GM23338 (cell line): ENCODE data around the gene PRKAA1. TPM values are rescaled to one million over a fixed set of nuclear protein-coding genes. Genes with fewer than 3 reads are reported as not detected.

Experiments used
- ATAC-seq: fragments of 200-7000 bp; cut with Tn5 transposase; 3 replicates; pipeline ENCODE4 v1.9.1; 2020
- DNase-seq: peaks from one replicate; pipeline ENCODE4 v3.0.0-alpha.2; 2015; ENCODE audit warnings: low spot score
- H2AFZ ChIP-seq: fragments of 200-600 bp; sonication (generic); 2 replicates; pipeline ENCODE4 v1.8.0; 2016; ENCODE audit warnings: antibody characterized with exemption, mild to moderate bottlenecking, moderate library complexity
- H3F3A ChIP-seq: fragments of 200-600 bp; sonication (generic); replicated peaks from 2 replicates; pipeline ENCODE4 v1.8.0; 2017; ENCODE audit warnings: antibody characterized with exemption, mixed run types, low read depth
- H3K27ac ChIP-seq: fragments of 200-600 bp; sonication (generic); 2 replicates; pipeline ENCODE4 v1.6.1; 2016; ENCODE audit warnings: low read depth
- H3K27me3 ChIP-seq: fragments of 200-600 bp; sonication (generic); 2 replicates; pipeline ENCODE4 v1.8.0; 2016; ENCODE audit warnings: mild to moderate bottlenecking, mixed run types, moderate library complexity; ENCODE audit not compliant: insufficient read depth
- H3K36me3 ChIP-seq: fragments of 200-600 bp; sonication (generic); 2 replicates; pipeline ENCODE4 v1.8.0; 2016; ENCODE audit warnings: mild to moderate bottlenecking; ENCODE audit not compliant: insufficient read depth
- H3K4me1 ChIP-seq: fragments of 200-600 bp; sonication (generic); 2 replicates; pipeline ENCODE4 v1.8.0; 2016; ENCODE audit warnings: mild to moderate bottlenecking, moderate library complexity; ENCODE audit not compliant: insufficient read depth
- H3K4me2 ChIP-seq: fragments of 200-600 bp; sonication (generic); 2 replicates; pipeline ENCODE4 v1.7.1; 2017; ENCODE audit warnings: mixed run types
- H3K4me3 ChIP-seq: fragments of 200-600 bp; sonication (generic); 2 replicates; pipeline ENCODE4 v1.6.1; 2016; ENCODE audit warnings: mixed run types
- H3K79me2 ChIP-seq: fragments of 200-600 bp; sonication (generic); replicated peaks from 2 replicates; pipeline ENCODE4 v1.8.0; 2017; ENCODE audit warnings: mild to moderate bottlenecking; ENCODE audit not compliant: insufficient read depth
- H3K9me2 ChIP-seq: fragments of 200-600 bp; sonication (generic); 2 replicates; pipeline ENCODE4 v1.8.0; 2017; ENCODE audit not compliant: insufficient read depth
- H4K20me1 ChIP-seq: fragments of 200-600 bp; sonication (generic); replicated peaks from 2 replicates; pipeline ENCODE4 v1.8.0; 2017; ENCODE audit warnings: mild to moderate bottlenecking; ENCODE audit not compliant: insufficient read depth
- H3K27ac Mint-ChIP-seq: 2 replicates; pipeline ENCODE4 v1.8.0; 2020; ENCODE audit warnings: inconsistent platforms, mild to moderate bottlenecking, moderate library complexity, mixed read lengths
- H3K27me3 Mint-ChIP-seq: 3 replicates; pipeline ENCODE4 v1.8.0; 2022; ENCODE audit warnings: low read depth, mild to moderate bottlenecking, moderate library complexity, mixed read lengths, inconsistent platforms; ENCODE audit not compliant: insufficient read depth, poor library complexity
- H3K36me3 Mint-ChIP-seq: 3 replicates; pipeline ENCODE4 v1.8.0; 2021; ENCODE audit warnings: low read depth, mild to moderate bottlenecking, inconsistent platforms, moderate library complexity, mixed read lengths
- H3K4me1 Mint-ChIP-seq: 3 replicates; pipeline ENCODE4 v1.8.0; 2020; ENCODE audit warnings: mild to moderate bottlenecking, inconsistent platforms, mixed read lengths
- H3K4me3 Mint-ChIP-seq: 3 replicates; pipeline ENCODE4 v1.8.0; 2021; ENCODE audit warnings: moderate library complexity, mild to moderate bottlenecking, inconsistent platforms, mixed read lengths
- H3K9me3 Mint-ChIP-seq: 3 replicates; pipeline ENCODE4 v1.8.0; 2020; ENCODE audit warnings: moderate library complexity, mild to moderate bottlenecking, inconsistent platforms, mixed read lengths
- EZH2 ChIP-seq: fragments of 200-600 bp; sonication (generic); IDR thresholded peaks from one replicate; pipeline ENCODE4 v1.8.0; 2017; ENCODE audit warnings: antibody characterized with exemption, mild to moderate bottlenecking, low read depth; ENCODE audit not compliant: unreplicated experiment
- EZH2phosphoT487 ChIP-seq: fragments of 200-600 bp; sonication (generic); IDR thresholded peaks from one replicate; pipeline ENCODE4 v1.8.1; 2018; ENCODE audit warnings: antibody characterized with exemption; ENCODE audit not compliant: unreplicated experiment
- JUNB ChIP-seq: IDR thresholded peaks from one replicate; pipeline ENCODE4 v1.6.1; 2016; ENCODE audit warnings: antibody characterized with exemption; ENCODE audit not compliant: unreplicated experiment
- NANOG ChIP-seq: IDR thresholded peaks from 2 replicates; pipeline ENCODE4 v1.6.1; 2016; ENCODE audit warnings: antibody characterized with exemption, borderline replicate concordance
- POLR2AphosphoS5 ChIP-seq: IDR thresholded peaks from 2 replicates; pipeline ENCODE4 v1.6.1; 2016; ENCODE audit warnings: antibody characterized with exemption, low read depth
- STAT1 ChIP-seq: IDR thresholded peaks from one replicate; pipeline ENCODE4 v1.6.1; 2016; ENCODE audit warnings: antibody characterized with exemption; ENCODE audit not compliant: unreplicated experiment
- ZNF331 ChIP-seq: fragments of 250-450 bp; sonication (Bioruptor Pico); IDR thresholded peaks from 2 replicates; pipeline ENCODE4 v1.5.0; 2020; ENCODE audit warnings: low read depth, mild to moderate bottlenecking, moderate library complexity
- polyA plus RNA-seq: library from polyadenylated mRNA; unstranded; fragments of >200 nt; fragmentation: Nextera tagmentation; extraction: Ambion mirVana; gene quantifications from 2 replicates; pipeline ENCODE4 v1.2.1, GENCODE V29; 2016
- total RNA-seq: library from RNA; depleted of rRNA; stranded (reverse); fragments of >200 nt; shearing (Covaris generic); gene quantifications from 2 replicates; pipeline ENCODE4 v1.2.3, GENCODE V29; 2014
- TF ChIP-seq, protein P1 (sequence below), 2 experiments: fragments of 200-600 bp in 1 of 2; sonication (generic) in 1 of 2; conservative IDR thresholded peaks; 2 replicates each; pipeline versions ENCODE4 v1.5.1 to v1.6.1; 2016 to 2017; ENCODE audit warnings: antibody characterized with exemption in 2 of 2, low read depth in 2 of 2, mild to moderate bottlenecking in 2 of 2, moderate library complexity in 1 of 2
- TF ChIP-seq, protein P2 (sequence below): IDR thresholded peaks from 2 replicates; pipeline ENCODE4 v1.6.1; 2016; ENCODE audit warnings: antibody characterized with exemption
- TF ChIP-seq, protein P3 (sequence below): IDR thresholded peaks from one replicate; pipeline ENCODE4 v1.6.1; 2018; ENCODE audit warnings: antibody characterized with exemption; ENCODE audit not compliant: unreplicated experiment

The PRKAA1 gene
- total and polyA plus RNA-seq, 2 experiments from 2014 or later, result 10.3 to 35.0 TPM

DNA sequence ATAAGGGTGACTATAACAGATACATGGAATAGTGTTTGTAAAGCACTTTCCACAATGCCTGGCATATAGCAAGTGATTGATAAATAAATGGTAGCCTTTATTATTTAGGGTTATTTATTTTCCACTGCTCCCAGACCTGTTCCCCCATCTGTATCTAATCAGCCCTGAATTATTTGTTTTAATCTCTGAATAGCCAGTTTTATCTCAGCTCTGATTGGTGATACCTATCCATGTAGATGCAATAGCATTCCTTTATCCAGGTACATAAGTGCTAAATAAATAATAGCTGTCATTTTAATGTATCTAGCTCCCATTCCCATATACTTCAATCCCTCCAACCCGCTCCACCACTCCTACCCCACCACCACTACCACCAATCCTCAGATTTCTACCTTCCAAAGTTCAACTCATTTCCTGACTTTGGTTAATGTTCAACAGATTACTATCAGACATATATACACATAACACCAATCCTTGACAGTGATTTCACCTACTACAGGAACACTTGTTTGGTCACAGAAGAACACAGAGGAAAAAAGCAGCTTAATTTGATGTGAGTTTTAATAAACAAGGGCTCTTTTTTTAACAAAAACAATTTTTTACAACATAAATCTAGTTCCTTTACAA lies 14.0 kb downstream of the PRKAA1 start (continued):
- TF ChIP-seq, protein P1, sequence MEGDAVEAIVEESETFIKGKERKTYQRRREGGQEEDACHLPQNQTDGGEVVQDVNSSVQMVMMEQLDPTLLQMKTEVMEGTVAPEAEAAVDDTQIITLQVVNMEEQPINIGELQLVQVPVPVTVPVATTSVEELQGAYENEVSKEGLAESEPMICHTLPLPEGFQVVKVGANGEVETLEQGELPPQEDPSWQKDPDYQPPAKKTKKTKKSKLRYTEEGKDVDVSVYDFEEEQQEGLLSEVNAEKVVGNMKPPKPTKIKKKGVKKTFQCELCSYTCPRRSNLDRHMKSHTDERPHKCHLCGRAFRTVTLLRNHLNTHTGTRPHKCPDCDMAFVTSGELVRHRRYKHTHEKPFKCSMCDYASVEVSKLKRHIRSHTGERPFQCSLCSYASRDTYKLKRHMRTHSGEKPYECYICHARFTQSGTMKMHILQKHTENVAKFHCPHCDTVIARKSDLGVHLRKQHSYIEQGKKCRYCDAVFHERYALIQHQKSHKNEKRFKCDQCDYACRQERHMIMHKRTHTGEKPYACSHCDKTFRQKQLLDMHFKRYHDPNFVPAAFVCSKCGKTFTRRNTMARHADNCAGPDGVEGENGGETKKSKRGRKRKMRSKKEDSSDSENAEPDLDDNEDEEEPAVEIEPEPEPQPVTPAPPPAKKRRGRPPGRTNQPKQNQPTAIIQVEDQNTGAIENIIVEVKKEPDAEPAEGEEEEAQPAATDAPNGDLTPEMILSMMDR (conservative IDR thresholded peaks at IDR 0.05; ENCODE audit: low read depth in 2 of 2), result no peak
- TF ChIP-seq, protein P2, sequence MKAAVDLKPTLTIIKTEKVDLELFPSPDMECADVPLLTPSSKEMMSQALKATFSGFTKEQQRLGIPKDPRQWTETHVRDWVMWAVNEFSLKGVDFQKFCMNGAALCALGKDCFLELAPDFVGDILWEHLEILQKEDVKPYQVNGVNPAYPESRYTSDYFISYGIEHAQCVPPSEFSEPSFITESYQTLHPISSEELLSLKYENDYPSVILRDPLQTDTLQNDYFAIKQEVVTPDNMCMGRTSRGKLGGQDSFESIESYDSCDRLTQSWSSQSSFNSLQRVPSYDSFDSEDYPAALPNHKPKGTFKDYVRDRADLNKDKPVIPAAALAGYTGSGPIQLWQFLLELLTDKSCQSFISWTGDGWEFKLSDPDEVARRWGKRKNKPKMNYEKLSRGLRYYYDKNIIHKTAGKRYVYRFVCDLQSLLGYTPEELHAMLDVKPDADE, result no peak
- no peak for TF ChIP-seq STAT1
- no peak for TF ChIP-seq ZNF331
- TF ChIP-seq POLR2AphosphoS5, result no peak
- TF ChIP-seq NANOG, result no peak
- TF ChIP-seq EZH2, result no peak
- TF ChIP-seq JUNB, result no peak
- no peak for TF ChIP-seq EZH2phosphoT487

DNA sequence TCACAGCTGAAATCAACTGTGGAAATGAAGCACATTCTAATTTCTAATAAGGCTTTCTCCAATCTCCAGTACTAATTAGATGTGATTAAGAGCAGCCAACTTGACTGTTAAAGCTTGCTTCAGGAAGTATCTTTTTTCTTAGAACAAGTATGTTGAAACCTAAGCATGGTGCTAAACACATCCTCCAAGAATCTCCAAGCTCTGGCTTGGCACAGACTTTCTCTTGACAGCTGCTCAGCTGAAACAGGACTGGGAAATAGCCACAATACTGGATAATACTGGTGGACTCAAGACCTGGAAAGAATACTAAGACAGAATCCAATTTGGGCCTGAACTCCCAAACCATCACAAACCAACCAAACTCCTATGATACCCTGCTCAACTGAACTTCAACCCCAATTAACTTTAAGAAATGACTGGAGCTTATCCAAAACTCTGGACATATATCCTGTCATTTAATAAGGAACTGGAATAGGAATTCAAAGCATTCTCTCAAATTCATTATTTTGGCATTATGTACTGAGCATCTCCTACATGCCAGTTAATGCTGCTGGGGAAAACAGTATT lies 16.2 kb downstream of the PRKAA1 start:
- no peak overlapping the region for H3K4me3 ChIP-seq
- Mint-ChIP-seq H3K9me3 (no peaks in the 10 kb centered on the region), H3K27me3 (no peaks in the 10 kb centered on the region), H3K4me1 (no peaks in the 10 kb centered on the region; the same call in 1 of the 3 replicates), H3K36me3 (peaks cover 9% of the 10 kb centered on the region; the same call in 1 of the 3 replicates), H3K4me3 (no peak overlapping the region), H3K27ac (no peak overlapping the region)
- no peak overlapping the region for H3K4me2 ChIP-seq
- H3K4me1 ChIP-seq, result no peaks in the 10 kb centered on the region
- no peak overlapping the region for H2AFZ ChIP-seq
- H3K79me2 ChIP-seq, result peaks cover 90% of the 10 kb centered on the region
- no peaks in the 10 kb centered on the region for H3K9me2 ChIP-seq
- DNase-seq (no peak), ATAC-seq (no peak)
- H4K20me1 ChIP-seq, result peaks cover 33% of the 10 kb centered on the region
- no peaks in the 10 kb centered on the region for H3K36me3 ChIP-seq
- no peaks in the 10 kb centered on the region for H3K27me3 ChIP-seq
- no peaks in the 10 kb centered on the region for H3F3A ChIP-seq
- H3K27ac ChIP-seq, result no peak overlapping the region
- TF ChIP-seq EZH2phosphoT487 (no peak), EZH2 (no peak), JUNB (no peak), NANOG (no peak)
- TF ChIP-seq, protein P3, sequence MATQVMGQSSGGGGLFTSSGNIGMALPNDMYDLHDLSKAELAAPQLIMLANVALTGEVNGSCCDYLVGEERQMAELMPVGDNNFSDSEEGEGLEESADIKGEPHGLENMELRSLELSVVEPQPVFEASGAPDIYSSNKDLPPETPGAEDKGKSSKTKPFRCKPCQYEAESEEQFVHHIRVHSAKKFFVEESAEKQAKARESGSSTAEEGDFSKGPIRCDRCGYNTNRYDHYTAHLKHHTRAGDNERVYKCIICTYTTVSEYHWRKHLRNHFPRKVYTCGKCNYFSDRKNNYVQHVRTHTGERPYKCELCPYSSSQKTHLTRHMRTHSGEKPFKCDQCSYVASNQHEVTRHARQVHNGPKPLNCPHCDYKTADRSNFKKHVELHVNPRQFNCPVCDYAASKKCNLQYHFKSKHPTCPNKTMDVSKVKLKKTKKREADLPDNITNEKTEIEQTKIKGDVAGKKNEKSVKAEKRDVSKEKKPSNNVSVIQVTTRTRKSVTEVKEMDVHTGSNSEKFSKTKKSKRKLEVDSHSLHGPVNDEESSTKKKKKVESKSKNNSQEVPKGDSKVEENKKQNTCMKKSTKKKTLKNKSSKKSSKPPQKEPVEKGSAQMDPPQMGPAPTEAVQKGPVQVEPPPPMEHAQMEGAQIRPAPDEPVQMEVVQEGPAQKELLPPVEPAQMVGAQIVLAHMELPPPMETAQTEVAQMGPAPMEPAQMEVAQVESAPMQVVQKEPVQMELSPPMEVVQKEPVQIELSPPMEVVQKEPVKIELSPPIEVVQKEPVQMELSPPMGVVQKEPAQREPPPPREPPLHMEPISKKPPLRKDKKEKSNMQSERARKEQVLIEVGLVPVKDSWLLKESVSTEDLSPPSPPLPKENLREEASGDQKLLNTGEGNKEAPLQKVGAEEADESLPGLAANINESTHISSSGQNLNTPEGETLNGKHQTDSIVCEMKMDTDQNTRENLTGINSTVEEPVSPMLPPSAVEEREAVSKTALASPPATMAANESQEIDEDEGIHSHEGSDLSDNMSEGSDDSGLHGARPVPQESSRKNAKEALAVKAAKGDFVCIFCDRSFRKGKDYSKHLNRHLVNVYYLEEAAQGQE, result no peak
- TF ChIP-seq, protein P1 (conservative IDR thresholded peaks at IDR 0.05; ENCODE audit: low read depth in 2 of 2), result no peak
- TF ChIP-seq, protein P2, result no peak
